HFF-Myc (cell line): ENCODE data around the gene USP28.

Experiments
- DNase-seq: peaks from one replicate; pipeline ENCODE4 v3.0.0-alpha.2; 2011; ENCODE audit warnings: low read depth; ENCODE audit errors: extremely low read depth
- H3K4me3 ChIP-seq: replicated peaks from 2 replicates; pipeline ENCODE4 v1.5.1; 2011; ENCODE audit warnings: low read depth, mild to moderate bottlenecking, control low read depth, low read length
- TF ChIP-seq, protein P1 (sequence below): IDR thresholded peaks from 2 replicates; pipeline ENCODE4 v1.5.1; 2012; ENCODE audit warnings: mild to moderate bottlenecking, low read depth, low read length, control low read depth; ENCODE audit errors: missing control alignments

The USP28 gene

DNA sequence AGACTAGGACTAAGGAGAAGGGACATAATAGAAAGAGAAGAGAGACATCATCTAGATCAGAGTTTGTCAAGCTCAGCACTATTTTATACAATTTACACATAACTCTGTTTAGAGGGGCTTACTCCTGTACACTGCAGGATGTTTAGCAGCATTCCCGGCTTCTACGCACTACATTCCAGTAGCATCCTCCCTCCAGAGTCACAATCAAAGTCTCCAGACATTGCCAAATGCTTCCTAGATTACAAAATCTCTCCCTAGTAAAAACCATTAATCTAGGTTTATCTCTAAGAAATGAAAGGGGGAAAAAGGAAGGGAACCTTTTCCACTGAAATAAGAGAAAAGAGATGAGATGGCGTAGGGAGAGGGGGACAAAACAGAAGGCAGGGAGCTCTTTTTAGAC is 4.0 kb downstream of the USP28 start:
- no peak for DNase-seq
- no peak overlapping the region for H3K4me3 ChIP-seq
- TF ChIP-seq, protein P1, sequence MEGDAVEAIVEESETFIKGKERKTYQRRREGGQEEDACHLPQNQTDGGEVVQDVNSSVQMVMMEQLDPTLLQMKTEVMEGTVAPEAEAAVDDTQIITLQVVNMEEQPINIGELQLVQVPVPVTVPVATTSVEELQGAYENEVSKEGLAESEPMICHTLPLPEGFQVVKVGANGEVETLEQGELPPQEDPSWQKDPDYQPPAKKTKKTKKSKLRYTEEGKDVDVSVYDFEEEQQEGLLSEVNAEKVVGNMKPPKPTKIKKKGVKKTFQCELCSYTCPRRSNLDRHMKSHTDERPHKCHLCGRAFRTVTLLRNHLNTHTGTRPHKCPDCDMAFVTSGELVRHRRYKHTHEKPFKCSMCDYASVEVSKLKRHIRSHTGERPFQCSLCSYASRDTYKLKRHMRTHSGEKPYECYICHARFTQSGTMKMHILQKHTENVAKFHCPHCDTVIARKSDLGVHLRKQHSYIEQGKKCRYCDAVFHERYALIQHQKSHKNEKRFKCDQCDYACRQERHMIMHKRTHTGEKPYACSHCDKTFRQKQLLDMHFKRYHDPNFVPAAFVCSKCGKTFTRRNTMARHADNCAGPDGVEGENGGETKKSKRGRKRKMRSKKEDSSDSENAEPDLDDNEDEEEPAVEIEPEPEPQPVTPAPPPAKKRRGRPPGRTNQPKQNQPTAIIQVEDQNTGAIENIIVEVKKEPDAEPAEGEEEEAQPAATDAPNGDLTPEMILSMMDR, result no peak

DNA sequence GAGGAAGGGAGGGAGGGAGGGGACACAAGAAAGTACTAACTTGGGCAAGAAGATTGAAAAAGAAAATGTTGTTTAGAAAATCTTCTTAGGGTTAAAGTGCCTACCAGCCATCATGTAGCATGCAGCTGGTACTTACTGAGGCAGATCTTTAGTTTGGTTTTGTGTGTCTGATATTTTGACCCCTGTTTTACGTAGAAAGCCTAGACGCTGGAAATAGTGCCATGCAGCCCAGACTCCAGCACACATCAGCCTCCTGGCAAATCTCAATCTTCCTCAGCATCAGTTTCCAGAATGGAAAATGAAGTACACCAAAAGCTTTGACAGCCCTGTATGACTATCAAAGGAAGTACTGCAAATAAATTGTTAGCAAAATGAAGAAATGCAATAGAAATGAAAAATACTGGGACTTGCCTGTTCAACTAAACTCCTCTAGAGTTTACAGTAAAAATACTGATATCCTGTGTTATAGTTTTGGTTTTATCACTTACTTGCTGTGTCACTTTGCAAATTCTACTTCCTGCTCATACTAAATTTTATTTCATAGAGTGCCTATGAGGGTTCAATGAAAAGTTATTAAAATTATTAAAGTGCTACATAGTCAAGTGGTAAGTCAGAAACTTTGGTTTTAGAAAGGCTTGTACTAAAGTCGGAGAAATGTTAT is 7.4 kb downstream of the USP28 start:
- no peak for DNase-seq
- no peak overlapping the region for H3K4me3 ChIP-seq
- TF ChIP-seq, protein P1, result no peak

DNA sequence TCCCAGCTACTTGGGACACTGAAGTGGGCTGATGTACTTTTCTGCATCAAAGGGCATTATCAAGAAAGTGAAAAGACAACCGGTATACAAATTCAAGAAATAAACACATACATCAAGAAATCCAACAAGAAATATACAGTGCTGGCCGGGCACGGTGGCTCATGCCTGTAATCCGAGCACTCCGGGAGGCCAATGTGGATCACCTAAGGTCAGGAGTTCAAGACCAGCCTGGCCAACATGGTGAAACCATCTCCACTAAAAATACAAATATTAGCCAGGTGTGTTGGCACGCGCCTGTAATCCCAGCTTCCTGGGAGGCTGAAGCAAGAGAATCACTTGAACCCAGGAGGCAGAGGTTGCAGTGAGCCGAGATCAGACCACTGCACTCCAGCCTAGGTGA is 9.5 kb downstream of the USP28 start:
- TF ChIP-seq, protein P1, result no peak
- no peak for DNase-seq

DNA sequence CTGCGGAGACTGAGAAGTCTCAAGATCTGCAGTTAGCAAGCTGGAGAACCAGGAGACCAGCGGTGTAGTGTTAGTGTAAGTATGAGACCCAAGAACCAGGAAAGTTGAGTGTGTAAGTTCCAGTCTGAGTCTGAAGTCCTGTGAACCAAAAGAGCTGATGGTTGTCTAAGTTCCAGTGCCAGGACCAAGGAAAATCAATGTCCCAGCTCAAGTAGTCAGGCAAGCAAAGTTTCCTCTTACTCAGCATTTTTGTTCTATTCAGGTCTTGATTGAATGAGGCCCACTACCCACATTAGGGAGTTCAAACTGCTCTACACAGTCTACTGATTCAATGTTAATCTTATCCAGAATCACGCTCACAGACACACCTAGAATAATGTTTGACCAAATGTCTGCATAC is 11.0 kb downstream of the USP28 start:
- no peak overlapping the region for H3K4me3 ChIP-seq
- TF ChIP-seq, protein P1, result no peak
- no peak for DNase-seq

More for the DNA sequence above, 9.5 kb downstream of the USP28 start:
- H3K4me3 ChIP-seq, result no peak overlapping the region

DNA sequence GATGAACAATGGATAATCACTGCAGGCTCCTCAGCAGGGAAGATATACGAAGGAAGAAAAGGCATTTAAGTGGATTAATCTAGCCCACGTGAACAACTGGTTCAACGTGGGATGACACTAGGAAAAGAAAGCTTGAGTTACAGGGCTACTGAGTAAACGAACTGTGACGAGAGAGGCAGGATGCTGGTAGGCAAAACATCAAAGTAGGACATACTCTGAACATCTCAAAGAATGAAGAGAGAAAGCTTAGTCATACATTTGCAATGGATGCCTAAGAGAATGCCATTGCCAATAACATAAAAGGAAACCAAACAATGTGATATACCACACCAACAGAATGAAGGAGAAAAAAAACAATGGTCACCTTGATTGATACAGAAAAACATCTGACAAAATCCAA is 12.9 kb downstream of the USP28 start:
- no peak for DNase-seq
- H3K4me3 ChIP-seq, result no peak overlapping the region
- TF ChIP-seq, protein P1, result no peak

DNA sequence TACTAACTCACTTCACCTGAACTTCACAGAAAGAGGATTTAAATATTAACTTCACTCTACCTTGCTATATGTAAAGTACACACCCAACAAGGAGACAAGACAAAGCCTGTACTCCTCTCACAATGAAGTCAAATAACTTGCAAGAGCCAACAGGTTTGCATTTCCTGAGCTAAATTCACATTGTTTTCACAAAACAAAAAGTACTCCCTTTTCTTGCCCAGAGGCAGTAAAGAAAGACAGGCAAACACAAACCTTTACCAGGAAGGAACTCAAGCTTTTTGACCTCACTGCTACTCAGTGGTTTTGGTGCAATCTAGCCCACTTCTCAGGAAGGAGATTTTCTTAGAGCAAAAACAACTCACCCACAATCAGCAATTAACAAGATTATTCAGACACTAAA is 15.7 kb downstream of the USP28 start:
- no peak overlapping the region for H3K4me3 ChIP-seq
- DNase-seq, result no peak
- TF ChIP-seq, protein P1, result no peak
